Large intestine (tissue), 3 donors: ENCODE results near the gene ZG16B. TPM values are rescaled to one million over a fixed set of nuclear protein-coding genes. Genes with fewer than 3 reads are reported as not detected.

ENCODE experiments used
- DNase-seq, 2 donors: peaks; one replicate each; pipeline versions ENCODE4 v3.0.0 to v3.0.0-alpha.2; 2013
- H3K27ac ChIP-seq: one replicate; pipeline ENCODE4 v1.5.1; 2013; ENCODE audit warnings: low read length
- H3K27me3 ChIP-seq: 2 replicates; pipeline ENCODE4 v1.6.1; 2013; ENCODE audit warnings: low read length; ENCODE audit not compliant: control insufficient read depth, insufficient read depth
- H3K36me3 ChIP-seq: 2 replicates; pipeline ENCODE4 v1.6.1; 2013; ENCODE audit warnings: low read length; ENCODE audit not compliant: control insufficient read depth, insufficient read depth
- H3K4me1 ChIP-seq: one replicate; pipeline ENCODE4 v1.6.1; 2013; ENCODE audit warnings: low read length; ENCODE audit not compliant: control insufficient read depth, insufficient read depth
- H3K4me3 ChIP-seq: one replicate; pipeline ENCODE4 v1.5.1; 2013; ENCODE audit warnings: low read length
- H3K9me3 ChIP-seq: one replicate; pipeline ENCODE4 v1.6.1; 2013; ENCODE audit warnings: mild to moderate bottlenecking, low read depth, low read length, moderate library complexity; ENCODE audit not compliant: control insufficient read depth
- WGBS: methylation state at CpG from one replicate; pipeline ENCODE4 v1.1.5; 2013; ENCODE audit warnings: low lambda C conversion rate; ENCODE audit not compliant: insufficient coverage; 5-methylcytosine and 5-hydroxymethylcytosine counted together
- polyA plus RNA-seq: library from polyadenylated mRNA; unstranded; fragments of 120-200 nt; gene quantifications from one replicate; pipeline ENCODE4 v1.2.1, GENCODE V29; 2013

The ZG16B gene
- polyA plus RNA-seq, 1 donor, result 4.3 TPM

DNA sequence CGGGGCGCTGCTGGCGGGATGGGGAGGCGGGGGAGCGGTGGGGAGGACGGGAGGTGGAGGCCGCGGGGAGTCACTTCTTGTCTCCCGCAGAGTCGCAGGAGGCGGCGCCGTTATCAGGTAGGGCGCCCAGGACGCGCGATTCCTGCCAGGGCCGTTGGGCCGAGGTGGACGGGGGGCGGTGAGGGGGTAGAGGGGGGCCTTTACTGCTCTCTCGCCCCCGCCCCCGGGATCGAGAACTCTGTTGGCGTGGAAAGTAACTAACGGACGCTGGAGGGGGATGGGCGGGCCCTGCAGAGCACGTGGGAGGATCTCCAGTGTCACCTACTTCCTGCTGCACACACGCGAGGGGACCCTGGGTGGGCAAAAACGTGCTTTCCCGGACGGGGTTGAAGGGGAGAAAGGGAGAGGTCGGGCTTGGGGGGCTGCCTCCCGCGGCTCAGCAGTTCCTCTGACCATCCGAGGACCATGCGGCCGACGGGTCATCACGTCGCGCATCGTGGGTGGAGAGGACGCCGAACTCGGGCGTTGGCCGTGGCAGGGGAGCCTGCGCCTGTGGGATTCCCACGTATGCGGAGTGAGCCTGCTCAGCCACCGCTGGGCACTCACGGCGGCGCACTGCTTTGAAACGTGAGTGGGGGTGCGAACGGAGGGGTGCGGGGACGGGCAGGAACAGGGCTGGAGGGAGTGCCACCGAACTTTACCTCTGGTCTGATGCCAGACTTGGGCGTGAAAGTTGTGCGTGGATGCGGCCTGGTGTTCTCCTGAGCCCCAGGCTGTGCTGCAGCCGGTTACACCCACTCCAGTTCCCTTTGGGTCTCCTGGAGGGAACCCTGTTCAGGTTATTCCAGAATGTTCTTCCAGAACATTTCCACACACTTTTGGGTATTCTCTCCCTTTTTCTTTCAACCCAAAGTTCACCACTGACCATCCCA lies 12.5 kb upstream of the ZG16B start:
- Histone ChIP-seq H3K27ac (no peak overlapping the region), H3K4me1 (peaks cover 11% of the 10 kb centered on the region), H3K27me3 (no peaks in the 10 kb centered on the region), H3K4me3 (no peak overlapping the region), H3K36me3 (no peaks in the 10 kb centered on the region), H3K9me3 (no peaks in the 10 kb centered on the region)
- WGBS, result 88% methylated on average over 5 of the region's 68 CpGs
- no peak for DNase-seq

DNA sequence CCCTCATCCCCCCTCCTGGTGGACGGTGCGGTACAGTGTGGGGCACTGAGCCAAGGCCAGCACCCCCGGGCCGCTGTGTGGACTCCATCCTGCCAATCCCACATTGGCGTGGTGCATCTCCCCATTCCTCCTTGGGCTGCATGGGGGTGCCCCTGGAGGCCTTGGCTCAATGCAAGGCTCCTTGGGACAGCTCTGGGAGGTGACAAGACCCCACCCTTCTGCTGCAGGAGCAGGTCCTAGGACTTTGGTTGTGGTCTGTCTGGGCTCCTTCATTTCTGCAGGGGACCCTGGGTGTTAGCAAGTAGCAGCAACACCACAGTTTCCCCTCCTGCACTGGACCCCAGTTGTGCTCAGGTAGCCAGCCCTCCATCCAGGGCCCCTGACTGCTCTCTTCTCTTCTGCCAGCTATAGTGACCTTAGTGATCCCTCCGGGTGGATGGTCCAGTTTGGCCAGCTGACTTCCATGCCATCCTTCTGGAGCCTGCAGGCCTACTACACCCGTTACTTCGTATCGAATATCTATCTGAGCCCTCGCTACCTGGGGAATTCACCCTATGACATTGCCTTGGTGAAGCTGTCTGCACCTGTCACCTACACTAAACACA lies 11.7 kb upstream of the ZG16B start:
- no peak overlapping the region for H3K27ac ChIP-seq
- peaks cover 11% of the 10 kb centered on the region for H3K4me1 ChIP-seq
- no peak for DNase-seq
- no CpG with 5 or more reads among the region's 10 CpGs for WGBS
- no peaks in the 10 kb centered on the region for H3K9me3 ChIP-seq
- H3K36me3 ChIP-seq, result no peaks in the 10 kb centered on the region
- no peak overlapping the region for H3K4me3 ChIP-seq
- H3K27me3 ChIP-seq, result no peaks in the 10 kb centered on the region

DNA sequence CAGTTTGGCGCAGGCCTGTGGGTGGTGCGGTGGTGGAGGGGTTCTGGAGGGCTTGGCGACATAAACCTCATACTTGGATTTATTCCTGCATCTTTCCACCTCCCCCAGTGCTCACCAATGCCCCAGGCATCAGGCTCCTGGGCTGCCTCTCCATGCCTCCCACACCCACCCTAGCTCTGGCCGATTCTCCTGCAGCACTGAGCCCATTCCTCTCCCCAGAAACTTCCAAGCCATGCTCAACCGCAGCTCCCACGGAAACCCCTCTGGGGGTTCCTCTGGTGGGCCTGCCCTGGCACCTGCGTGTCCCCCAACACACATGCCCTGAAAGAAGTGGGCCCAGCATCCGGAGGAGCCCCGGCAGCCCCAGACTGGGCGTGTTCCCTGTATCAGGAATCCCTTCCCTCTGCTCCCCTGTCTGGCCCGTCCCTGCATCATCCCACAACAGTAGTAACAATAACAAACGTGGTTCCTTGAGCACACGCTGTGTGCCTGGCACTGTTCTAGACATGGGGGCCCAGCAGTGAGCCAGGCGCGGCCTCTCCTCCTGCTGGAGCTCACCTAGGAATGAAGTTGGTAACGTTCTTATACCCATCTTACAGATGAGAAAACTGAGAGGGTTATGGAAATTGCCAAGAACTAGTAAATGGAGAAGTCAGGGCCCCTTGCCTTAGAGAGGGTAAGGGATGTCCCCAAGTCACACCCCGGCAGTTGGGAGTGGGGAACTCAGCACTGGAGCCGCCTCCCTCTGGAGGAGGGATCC lies 10.7 kb upstream of the ZG16B start:
- Histone ChIP-seq H3K9me3 (no peaks in the 10 kb centered on the region), H3K27me3 (no peaks in the 10 kb centered on the region), H3K4me1 (peaks cover 11% of the 10 kb centered on the region), H3K27ac (no peak overlapping the region), H3K36me3 (no peaks in the 10 kb centered on the region), H3K4me3 (no peak overlapping the region)
- DNase-seq, result no peak
- WGBS, result no CpG with 5 or more reads among the region's 18 CpGs

DNA sequence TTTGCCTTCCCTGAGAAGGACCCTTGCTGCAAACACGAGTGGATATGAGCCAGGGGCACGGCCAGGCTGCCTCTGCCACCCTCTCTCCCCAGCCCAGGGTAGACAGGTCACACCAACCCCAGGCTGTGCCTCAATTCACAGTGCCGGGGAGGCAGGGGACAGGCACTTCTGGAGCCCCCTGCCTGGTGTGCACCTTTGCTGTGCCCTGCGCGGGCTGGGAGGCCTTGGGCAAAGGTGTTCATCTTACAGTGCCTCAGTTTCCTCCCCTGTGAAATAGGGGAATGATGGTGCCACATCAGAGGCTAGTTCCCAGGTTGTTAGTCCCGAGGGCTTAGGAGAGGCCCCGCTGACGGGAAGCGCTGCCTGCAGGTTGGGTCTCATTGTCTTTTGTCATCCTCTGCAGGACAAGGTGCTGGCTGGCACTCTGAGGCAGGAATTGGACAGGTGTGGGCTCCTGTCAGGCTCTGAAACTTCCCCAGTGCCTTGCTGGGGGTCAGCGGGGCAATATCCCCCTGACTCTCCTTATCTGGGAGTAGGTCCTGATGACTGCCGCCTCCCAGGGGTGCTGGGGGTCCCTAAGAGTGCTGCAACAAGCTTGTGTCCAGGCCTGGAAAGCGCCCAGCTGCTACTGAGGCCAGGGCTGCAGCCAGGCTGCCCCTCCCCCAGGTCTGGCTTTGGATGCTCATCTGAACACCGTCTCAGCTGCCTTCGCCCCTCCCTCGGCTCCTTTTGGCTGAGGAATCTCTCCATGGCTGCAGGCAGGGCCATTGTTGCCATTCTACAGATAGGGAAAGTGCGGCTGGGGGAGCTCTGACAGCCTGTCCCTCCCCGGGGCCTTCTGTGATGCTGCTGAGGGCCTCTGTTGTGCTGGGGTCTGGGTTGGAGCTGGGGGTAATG lies 9.9 kb upstream of the ZG16B start:
- Histone ChIP-seq H3K4me1 (peaks cover 8% of the 10 kb centered on the region), H3K4me3 (no peak overlapping the region), H3K9me3 (no peaks in the 10 kb centered on the region), H3K27ac (no peak overlapping the region), H3K27me3 (no peaks in the 10 kb centered on the region), H3K36me3 (no peaks in the 10 kb centered on the region)
- WGBS, result no CpG with 5 or more reads among the region's 17 CpGs
- DNase-seq, result no peak

DNA sequence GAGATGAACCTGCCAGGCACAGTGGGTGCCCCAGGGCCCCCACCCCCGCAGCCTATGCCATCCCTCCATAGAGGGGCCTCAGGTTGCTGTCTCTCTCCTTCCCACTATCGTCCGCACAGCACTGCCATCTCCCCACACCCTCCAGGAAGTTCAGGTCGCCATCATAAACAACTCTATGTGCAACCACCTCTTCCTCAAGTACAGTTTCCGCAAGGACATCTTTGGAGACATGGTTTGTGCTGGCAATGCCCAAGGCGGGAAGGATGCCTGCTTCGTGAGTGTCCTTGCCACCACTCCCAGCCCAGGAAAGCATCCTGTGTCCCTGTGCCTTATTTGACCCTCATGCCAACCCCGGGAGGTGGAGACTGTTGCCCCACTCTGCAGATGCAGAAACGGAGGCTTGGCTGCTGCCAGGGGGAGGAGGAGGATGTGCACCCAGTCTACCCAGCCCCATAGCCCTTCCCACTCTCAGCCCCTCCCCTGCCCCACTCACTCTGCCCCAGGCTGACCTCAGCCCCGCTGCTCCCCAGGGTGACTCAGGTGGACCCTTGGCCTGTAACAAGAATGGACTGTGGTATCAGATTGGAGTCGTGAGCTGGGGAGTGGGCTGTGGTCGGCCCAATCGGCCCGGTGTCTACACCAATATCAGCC lies 9.1 kb upstream of the ZG16B start:
- H3K4me1 ChIP-seq, result no peaks in the 10 kb centered on the region
- H3K27ac ChIP-seq, result no peak overlapping the region
- no peak overlapping the region for H3K4me3 ChIP-seq
- WGBS, result no CpG with 5 or more reads among the region's 14 CpGs
- no peaks in the 10 kb centered on the region for H3K36me3 ChIP-seq
- H3K9me3 ChIP-seq, result no peaks in the 10 kb centered on the region
- no peaks in the 10 kb centered on the region for H3K27me3 ChIP-seq
- DNase-seq, result no peak

DNA sequence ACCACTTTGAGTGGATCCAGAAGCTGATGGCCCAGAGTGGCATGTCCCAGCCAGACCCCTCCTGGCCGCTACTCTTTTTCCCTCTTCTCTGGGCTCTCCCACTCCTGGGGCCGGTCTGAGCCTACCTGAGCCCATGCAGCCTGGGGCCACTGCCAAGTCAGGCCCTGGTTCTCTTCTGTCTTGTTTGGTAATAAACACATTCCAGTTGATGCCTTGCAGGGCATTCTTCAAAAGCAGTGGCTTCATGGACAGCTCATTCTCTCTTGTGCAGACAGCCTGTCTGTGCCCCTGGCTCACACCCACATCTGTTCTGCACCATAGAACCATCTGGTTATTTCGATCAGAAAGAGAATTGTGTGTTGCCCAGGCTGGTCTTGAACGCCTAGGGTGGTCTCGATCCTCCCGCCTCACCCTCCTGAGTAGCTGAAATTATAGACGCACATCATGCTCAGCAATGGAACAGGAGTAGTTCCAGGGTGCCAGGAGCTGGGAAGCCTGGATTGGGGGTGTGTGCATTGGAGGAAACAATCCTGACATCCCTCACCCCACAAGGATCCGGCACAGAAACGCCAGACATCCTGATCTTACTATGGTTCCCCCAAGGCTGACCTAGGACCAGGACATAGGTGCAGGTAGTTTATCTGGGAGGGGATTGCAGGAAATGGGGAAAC lies 8.5 kb upstream of the ZG16B start:
- H3K9me3 ChIP-seq, result no peaks in the 10 kb centered on the region
- no CpG with 5 or more reads among the region's 9 CpGs for WGBS
- H3K27ac ChIP-seq, result no peak overlapping the region
- no peaks in the 10 kb centered on the region for H3K36me3 ChIP-seq
- H3K4me1 ChIP-seq, result no peaks in the 10 kb centered on the region
- no peak for DNase-seq
- H3K4me3 ChIP-seq, result no peak overlapping the region
- H3K27me3 ChIP-seq, result no peaks in the 10 kb centered on the region

DNA sequence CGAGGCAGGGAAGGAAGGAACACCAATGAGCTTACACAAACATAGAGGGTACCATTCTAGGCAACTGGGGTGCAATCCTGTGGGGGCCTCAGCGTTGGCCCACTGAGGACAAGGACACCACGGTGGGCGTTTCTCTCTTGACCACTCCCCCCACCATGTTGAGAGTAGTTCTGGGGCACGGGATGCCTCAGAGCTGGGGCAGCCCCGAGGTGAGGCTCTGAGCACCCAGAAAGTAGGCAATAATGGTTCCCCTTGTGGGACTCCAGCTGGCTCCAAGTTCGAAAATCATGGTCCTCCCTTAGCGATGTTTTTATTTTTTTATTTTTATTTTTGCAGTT lies 8.0 kb upstream of the ZG16B start:
- no peak for DNase-seq
- Histone ChIP-seq H3K36me3 (no peaks in the 10 kb centered on the region), H3K4me1 (no peaks in the 10 kb centered on the region), H3K27ac (no peak overlapping the region), H3K9me3 (no peaks in the 10 kb centered on the region), H3K27me3 (no peaks in the 10 kb centered on the region), H3K4me3 (no peak overlapping the region)
- 80% methylated on average over 1 of the region's 8 CpGs for WGBS

DNA sequence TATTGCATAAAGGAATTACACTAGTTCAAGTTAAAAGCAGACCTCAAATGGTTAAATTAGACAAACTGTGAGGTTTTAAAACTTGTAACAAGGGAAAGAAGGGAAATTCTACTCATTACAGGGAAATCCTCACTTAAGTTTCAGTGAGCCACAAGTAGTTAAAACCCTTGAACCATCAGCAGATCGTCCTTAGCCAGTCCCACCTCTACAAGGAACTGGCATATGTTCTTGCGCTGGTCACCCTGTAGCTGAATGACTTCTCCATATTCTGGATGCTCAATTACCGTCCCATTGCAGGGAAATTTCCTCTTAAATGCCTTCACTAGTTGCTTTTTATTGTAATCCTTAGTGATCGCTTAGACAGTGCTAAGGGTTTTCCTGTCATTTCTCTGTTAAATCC lies 7.6 kb upstream of the ZG16B start:
- no peak overlapping the region for H3K27ac ChIP-seq
- no peak for DNase-seq
- H3K4me3 ChIP-seq, result no peak overlapping the region
- WGBS, result no CpG with 5 or more reads among the region's 4 CpGs
- no peaks in the 10 kb centered on the region for H3K4me1 ChIP-seq
- H3K9me3 ChIP-seq, result no peaks in the 10 kb centered on the region
- H3K36me3 ChIP-seq, result no peaks in the 10 kb centered on the region
- no peaks in the 10 kb centered on the region for H3K27me3 ChIP-seq

DNA sequence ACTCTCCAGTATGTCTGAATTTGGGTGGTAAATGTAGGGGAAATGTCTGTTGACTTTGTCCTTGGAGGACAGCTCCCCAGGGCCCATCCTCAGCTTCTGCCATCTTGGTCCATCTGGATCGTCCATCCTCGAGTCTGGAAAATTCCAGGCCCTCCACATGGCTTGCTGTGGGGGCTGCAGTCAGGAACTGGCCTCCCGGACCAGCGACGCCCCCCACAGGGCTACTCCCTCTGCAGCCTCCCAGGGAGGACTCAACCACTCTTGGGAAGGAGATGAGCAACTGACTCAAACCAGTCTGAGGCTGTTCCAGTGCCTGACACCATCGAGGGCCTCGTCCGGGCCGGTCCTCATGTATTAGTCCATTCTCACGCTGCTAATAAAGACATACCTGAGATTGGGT lies 5.5 kb upstream of the ZG16B start:
- H3K9me3 ChIP-seq, result no peaks in the 10 kb centered on the region
- no peak overlapping the region for H3K4me3 ChIP-seq
- no peak overlapping the region for H3K27ac ChIP-seq
- H3K4me1 ChIP-seq, result peaks cover 5% of the 10 kb centered on the region
- WGBS, result no CpG with 5 or more reads among the region's 10 CpGs
- H3K36me3 ChIP-seq, result no peaks in the 10 kb centered on the region
- no peak for DNase-seq
- no peaks in the 10 kb centered on the region for H3K27me3 ChIP-seq
